Chondrocyte (in vitro differentiated cells): ENCODE results near the gene ERI3. TPM values are rescaled to one million over a fixed set of nuclear protein-coding genes. Genes with fewer than 3 reads are reported as not detected.
A peak's percentile ranks its signal among the peaks of the same experiment; 100 is the strongest.

Experiments used
- DNase-seq: peaks from one replicate; pipeline ENCODE4 v3.0.0; 2021; ENCODE audit warnings: mixed read lengths, low spot score
- H3K27ac Mint-ChIP-seq: one replicate; pipeline ENCODE4 v1.8.0; 2021; ENCODE audit warnings: mild to moderate bottlenecking, moderate library complexity, mixed read lengths; ENCODE audit not compliant: unreplicated experiment
- H3K27me3 Mint-ChIP-seq: 2 replicates; pipeline ENCODE4 v1.8.0; 2021; ENCODE audit warnings: low read depth, mixed read lengths
- H3K36me3 Mint-ChIP-seq: 2 replicates; pipeline ENCODE4 v1.8.0; 2021; ENCODE audit warnings: low read depth, mixed read lengths
- H3K4me1 Mint-ChIP-seq: 2 replicates; pipeline ENCODE4 v1.8.0; 2021; ENCODE audit warnings: low read depth, mild to moderate bottlenecking, mixed read lengths
- H3K4me3 Mint-ChIP-seq: one replicate; pipeline ENCODE4 v1.8.0; 2021; ENCODE audit warnings: mild to moderate bottlenecking, moderate library complexity, mixed read lengths; ENCODE audit not compliant: unreplicated experiment
- H3K9me3 Mint-ChIP-seq: 2 replicates; pipeline ENCODE4 v1.8.0; 2021; ENCODE audit warnings: low read depth, mixed read lengths
- total RNA-seq: library from RNA; stranded (reverse); gene quantifications from 3 replicates; pipeline ENCODE4 v1.2.1, GENCODE V29; 2021
- TF ChIP-seq, protein P1 (sequence below): fragments of 200-600 bp; sonication (generic); IDR thresholded peaks from 2 replicates; pipeline ENCODE4 v1.5.0; 2021; ENCODE audit warnings: antibody characterized with exemption, mild to moderate bottlenecking, moderate library complexity

ERI3 gene
- total RNA-seq, 1 donor from 2014 or later, result 46.0 TPM

DNA sequence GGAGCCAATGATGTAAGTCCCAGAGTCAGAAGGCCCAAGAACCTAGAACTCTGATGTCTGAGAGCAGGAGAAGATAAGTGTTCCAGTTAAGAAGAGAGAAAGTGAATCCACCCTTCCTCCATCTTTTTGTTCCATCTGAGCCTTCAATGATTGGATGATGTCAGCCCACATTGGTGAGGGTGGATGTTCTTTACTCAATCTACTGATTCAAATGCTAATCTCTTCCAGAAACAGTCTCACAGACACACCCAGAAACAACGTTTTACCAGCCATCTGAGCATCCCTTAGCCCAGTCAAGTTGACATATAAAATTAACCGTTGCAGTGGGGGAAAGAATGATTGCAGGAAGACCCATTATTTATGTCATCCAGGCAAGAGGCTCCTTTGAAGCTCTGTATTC is 33.5 kb upstream of the ERI3 start:
- Mint-ChIP-seq H3K36me3 (peaks cover 2% of the 10 kb centered on the region), H3K4me1 (no peaks in the 10 kb centered on the region), H3K27ac (no peak overlapping the region), H3K27me3 (peaks cover 5% of the 10 kb centered on the region), H3K4me3 (no peak overlapping the region), H3K9me3 (no peaks in the 10 kb centered on the region)
- no peak for DNase-seq
- TF ChIP-seq, protein P1, sequence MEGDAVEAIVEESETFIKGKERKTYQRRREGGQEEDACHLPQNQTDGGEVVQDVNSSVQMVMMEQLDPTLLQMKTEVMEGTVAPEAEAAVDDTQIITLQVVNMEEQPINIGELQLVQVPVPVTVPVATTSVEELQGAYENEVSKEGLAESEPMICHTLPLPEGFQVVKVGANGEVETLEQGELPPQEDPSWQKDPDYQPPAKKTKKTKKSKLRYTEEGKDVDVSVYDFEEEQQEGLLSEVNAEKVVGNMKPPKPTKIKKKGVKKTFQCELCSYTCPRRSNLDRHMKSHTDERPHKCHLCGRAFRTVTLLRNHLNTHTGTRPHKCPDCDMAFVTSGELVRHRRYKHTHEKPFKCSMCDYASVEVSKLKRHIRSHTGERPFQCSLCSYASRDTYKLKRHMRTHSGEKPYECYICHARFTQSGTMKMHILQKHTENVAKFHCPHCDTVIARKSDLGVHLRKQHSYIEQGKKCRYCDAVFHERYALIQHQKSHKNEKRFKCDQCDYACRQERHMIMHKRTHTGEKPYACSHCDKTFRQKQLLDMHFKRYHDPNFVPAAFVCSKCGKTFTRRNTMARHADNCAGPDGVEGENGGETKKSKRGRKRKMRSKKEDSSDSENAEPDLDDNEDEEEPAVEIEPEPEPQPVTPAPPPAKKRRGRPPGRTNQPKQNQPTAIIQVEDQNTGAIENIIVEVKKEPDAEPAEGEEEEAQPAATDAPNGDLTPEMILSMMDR, result no peak

DNA sequence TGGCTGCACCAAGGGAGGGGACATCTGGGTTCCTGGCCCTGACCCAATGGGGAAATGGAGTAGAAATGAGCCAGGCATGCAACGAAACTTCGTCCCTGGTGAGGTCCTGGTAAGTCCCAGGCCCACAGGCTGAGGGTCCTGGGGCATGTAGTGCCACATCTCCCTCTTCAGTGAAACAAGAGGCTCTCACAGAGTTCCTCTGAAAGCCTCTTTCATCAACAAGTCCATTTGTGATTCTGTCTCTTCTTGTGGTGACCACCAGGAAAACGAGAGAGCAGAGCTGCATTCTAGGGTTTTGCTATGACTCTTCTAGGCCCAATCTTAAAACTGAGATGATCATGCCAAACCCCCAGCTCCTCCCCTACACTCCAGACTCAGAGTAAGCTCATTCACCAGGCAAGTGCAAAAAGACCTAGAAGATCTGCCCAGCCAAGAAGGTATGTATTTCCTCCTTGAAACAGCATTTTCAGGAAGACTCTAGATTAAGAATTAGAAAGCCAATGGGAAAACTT is 25.7 kb upstream of the ERI3 start:
- DNase-seq, result no peak
- Mint-ChIP-seq H3K9me3 (no peaks in the 10 kb centered on the region), H3K4me1 (no peaks in the 10 kb centered on the region), H3K27me3 (peaks cover 3% of the 10 kb centered on the region), H3K4me3 (no peak overlapping the region), H3K27ac (no peak overlapping the region), H3K36me3 (no peaks in the 10 kb centered on the region)
- TF ChIP-seq, protein P1, result no peak

DNA sequence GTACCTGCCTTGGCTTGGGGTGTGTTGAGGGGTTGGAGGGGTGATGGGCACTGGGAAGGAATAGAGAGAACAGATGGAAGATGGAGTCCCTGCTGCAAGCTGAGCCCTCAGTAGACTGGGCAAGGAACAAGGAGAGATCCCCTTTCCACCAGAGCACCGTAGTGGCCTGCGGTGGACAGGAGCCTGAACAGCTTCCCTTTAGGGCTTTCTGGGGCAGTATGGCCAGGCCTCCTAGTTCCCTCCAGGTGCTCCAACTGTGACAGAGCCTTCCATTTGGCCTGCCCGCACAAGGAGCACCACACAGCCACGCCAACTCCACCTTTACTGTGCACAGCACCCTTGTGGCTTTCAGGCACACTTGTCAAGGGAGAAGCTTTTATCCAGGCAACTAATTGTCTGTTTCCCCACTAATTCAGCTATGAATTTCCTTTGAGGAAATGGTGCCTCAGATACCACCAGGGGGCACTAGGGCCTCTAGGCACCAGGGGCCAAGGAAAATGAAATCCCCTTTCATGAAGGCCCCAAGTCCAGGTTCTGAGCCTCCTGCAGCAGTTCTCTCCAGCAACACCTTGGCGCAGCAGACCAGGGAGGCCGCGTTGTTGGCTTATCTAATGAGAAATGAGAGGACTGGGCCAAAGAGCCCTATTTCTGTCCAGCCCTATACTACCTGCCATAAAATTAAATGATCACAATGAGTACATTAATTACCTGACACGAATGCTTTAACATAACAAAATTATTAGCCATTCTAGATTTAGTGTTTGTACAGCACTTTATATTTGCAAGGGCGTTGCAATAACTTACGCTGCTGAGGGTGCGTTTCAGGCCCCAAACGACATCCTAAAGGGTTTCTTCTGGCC is 23.1 kb upstream of the ERI3 start:
- no peak for DNase-seq
- no peaks in the 10 kb centered on the region for H3K36me3 Mint-ChIP-seq
- no peak overlapping the region for H3K27ac Mint-ChIP-seq
- no peaks in the 10 kb centered on the region for H3K27me3 Mint-ChIP-seq
- no peak overlapping the region for H3K4me3 Mint-ChIP-seq
- H3K4me1 Mint-ChIP-seq, result no peaks in the 10 kb centered on the region
- H3K9me3 Mint-ChIP-seq, result no peaks in the 10 kb centered on the region
- TF ChIP-seq, protein P1, result peak; percentile 88

DNA sequence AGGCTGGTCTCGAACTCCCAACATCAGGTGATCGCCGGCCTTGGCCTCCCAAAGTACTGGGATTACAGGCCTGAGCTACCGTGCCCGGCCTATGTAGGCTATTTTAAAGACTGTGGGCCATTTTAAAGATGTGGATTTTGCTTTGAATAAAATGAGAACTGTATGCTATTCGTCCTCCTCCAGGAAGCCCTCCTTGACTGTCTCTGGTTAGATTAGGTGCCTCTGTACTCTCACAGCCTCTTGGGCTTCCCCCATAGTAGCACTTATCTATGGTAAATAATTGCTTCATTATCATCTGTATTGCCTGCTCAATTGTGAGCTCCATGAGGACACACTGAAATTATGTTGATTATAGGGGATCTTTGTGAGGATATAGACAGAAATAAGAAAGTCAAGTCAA is 20.5 kb upstream of the ERI3 start:
- Mint-ChIP-seq H3K36me3 (no peaks in the 10 kb centered on the region), H3K27ac (no peak overlapping the region), H3K9me3 (no peaks in the 10 kb centered on the region), H3K27me3 (no peaks in the 10 kb centered on the region), H3K4me3 (no peak overlapping the region), H3K4me1 (no peaks in the 10 kb centered on the region)
- DNase-seq, result no peak
- TF ChIP-seq, protein P1, result no peak

DNA sequence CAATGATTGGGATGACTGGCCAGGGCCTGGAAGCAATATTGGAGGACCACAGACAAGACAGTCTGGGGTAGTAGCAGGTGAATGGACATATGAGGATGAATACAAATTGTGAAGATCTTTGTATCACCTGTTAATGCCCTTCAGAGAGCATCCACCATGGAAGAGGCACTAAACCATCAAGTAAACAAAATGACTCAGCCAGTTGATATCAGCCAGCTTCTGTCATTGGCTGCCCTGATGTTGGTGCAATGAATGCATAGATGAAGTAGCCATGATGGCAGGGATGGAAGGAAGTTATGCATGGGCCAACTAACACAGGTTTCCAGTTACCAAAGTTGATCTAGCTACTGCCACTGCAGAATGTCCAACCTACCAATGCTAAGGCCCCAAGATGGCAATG is 16.1 kb upstream of the ERI3 start:
- no peaks in the 10 kb centered on the region for H3K36me3 Mint-ChIP-seq
- no peak overlapping the region for H3K27ac Mint-ChIP-seq
- TF ChIP-seq, protein P1, result no peak
- H3K27me3 Mint-ChIP-seq, result peaks cover 9% of the 10 kb centered on the region
- no peak overlapping the region for H3K4me3 Mint-ChIP-seq
- no peaks in the 10 kb centered on the region for H3K4me1 Mint-ChIP-seq
- H3K9me3 Mint-ChIP-seq, result no peaks in the 10 kb centered on the region
- DNase-seq, result no peak
